Measurements from ENCODE around the gene PILRA. TPM values are rescaled to one million over a fixed set of nuclear protein-coding genes. Genes with fewer than 3 reads are reported as not detected.
A peak's percentile ranks its signal among the peaks of the same experiment; 100 is the strongest.
"Not testable (repeated sequence)": the region's sequence is repeated elsewhere in the genome, so short reads cannot be mapped to it uniquely, and the experiment has no call there.

Gene PILRA
- total RNA-seq, 1 donor from 2014 or later = 1.6 TPM

- H3K27me3 ChIP-seq (ENCODE audit: control insufficient read depth in 3 of 3, insufficient read depth in 3 of 3, low read length in 3 of 3) = no peaks in the 10 kb centered on the region
- no peaks in the 10 kb centered on the region for H3K9me3 ChIP-seq (ENCODE audit: control insufficient read depth in 3 of 3, low read length in 3 of 3)
- no peak overlapping the region for H3K9ac ChIP-seq (ENCODE audit: low read depth in 1 of 3, low read length in 3 of 3)
- peaks cover 23 to 32% (median 25%) of the 10 kb centered on the region in 3 donors for H3K4me1 ChIP-seq (ENCODE audit: control insufficient read depth in 3 of 3, insufficient read depth in 3 of 3, low read length in 3 of 3)
- H3K36me3 ChIP-seq (ENCODE audit: control insufficient read depth in 3 of 3, insufficient read depth in 3 of 3, low read length in 3 of 3) = peaks cover 15 to 23% (median 15%) of the 10 kb centered on the region in 3 donors
- H3K27ac ChIP-seq (ENCODE audit: low read depth, low read length) = peak overlapping the region; percentile 82
- H3K4me3 ChIP-seq (ENCODE audit: low read length in 3 of 3) = no peak overlapping the region
Observed at GRCh38 chr7:100437150-100438100, 64.1 kb downstream of the PILRA start.

GRCh38 chr7:100438172-100438571 is 64.9 kb downstream of the PILRA start:
- Histone ChIP-seq H3K9me3 (ENCODE audit: control insufficient read depth in 3 of 3, low read length in 3 of 3) (no peaks in the 10 kb centered on the region), H3K4me1 (ENCODE audit: control insufficient read depth in 3 of 3, insufficient read depth in 3 of 3, low read length in 3 of 3) (peaks cover 19 to 24% (median 19%) of the 10 kb centered on the region in 3 donors), H3K9ac (ENCODE audit: low read depth in 1 of 3, low read length in 3 of 3) (no peak overlapping the region), H3K4me3 (ENCODE audit: low read length in 3 of 3) (no peak overlapping the region), H3K27me3 (ENCODE audit: control insufficient read depth in 3 of 3, insufficient read depth in 3 of 3, low read length in 3 of 3) (no peaks in the 10 kb centered on the region), H3K36me3 (ENCODE audit: control insufficient read depth in 3 of 3, insufficient read depth in 3 of 3, low read length in 3 of 3) (peaks cover 9 to 15% (median 11%) of the 10 kb centered on the region in 3 donors), H3K27ac (ENCODE audit: low read depth, low read length) (no peak overlapping the region)

DNA sequence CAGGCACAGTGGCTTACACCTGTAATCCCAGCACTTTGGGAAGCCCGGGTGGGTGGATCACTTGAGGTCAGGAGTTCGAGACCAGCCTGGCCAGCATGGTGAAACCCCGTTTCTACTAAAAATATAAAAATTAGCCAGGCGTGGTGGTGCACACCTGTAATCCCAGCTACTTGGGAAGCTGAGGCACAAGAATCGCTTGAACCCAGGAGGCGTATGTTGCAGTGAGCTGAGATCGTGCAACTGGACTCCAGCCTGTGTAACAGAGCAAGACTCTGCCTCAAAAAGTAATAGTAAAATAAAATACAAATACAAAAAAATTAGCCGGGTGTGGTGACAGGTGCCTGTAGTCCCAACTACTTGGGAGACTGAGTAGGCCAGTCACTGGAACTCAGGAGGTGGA is 65.4 kb downstream of the PILRA start:
- not testable (repeated sequence) for H3K27ac ChIP-seq (ENCODE audit: low read depth, low read length); H3K9ac ChIP-seq (ENCODE audit: low read depth in 1 of 3, low read length in 3 of 3); H3K27me3 ChIP-seq (ENCODE audit: control insufficient read depth in 3 of 3, insufficient read depth in 3 of 3, low read length in 3 of 3); H3K9me3 ChIP-seq (ENCODE audit: control insufficient read depth in 3 of 3, low read length in 3 of 3); H3K36me3 ChIP-seq (ENCODE audit: control insufficient read depth in 3 of 3, insufficient read depth in 3 of 3, low read length in 3 of 3); H3K4me3 ChIP-seq (ENCODE audit: low read length in 3 of 3)
- peaks cover 16 to 22% (median 16%) of the 10 kb centered on the region in 3 donors for H3K4me1 ChIP-seq (ENCODE audit: control insufficient read depth in 3 of 3, insufficient read depth in 3 of 3, low read length in 3 of 3)

GRCh38 chr7:100439244-100439643 is 66.0 kb downstream of the PILRA start:
- not testable (repeated sequence) for H3K27ac ChIP-seq (ENCODE audit: low read depth, low read length); H3K27me3 ChIP-seq (ENCODE audit: control insufficient read depth in 3 of 3, insufficient read depth in 3 of 3, low read length in 3 of 3); H3K36me3 ChIP-seq (ENCODE audit: control insufficient read depth in 3 of 3, insufficient read depth in 3 of 3, low read length in 3 of 3); H3K9ac ChIP-seq (ENCODE audit: low read depth in 1 of 3, low read length in 3 of 3); H3K9me3 ChIP-seq (ENCODE audit: control insufficient read depth in 3 of 3, low read length in 3 of 3); H3K4me3 ChIP-seq (ENCODE audit: low read length in 3 of 3)
- peaks cover 14 to 20% (median 14%) of the 10 kb centered on the region in 3 donors for H3K4me1 ChIP-seq (ENCODE audit: control insufficient read depth in 3 of 3, insufficient read depth in 3 of 3, low read length in 3 of 3)

GRCh38 chr7:100441641-100442535 is 68.6 kb downstream of the PILRA start:
- Histone ChIP-seq H3K27ac (ENCODE audit: low read depth, low read length) (no peak overlapping the region), H3K4me1 (ENCODE audit: control insufficient read depth in 3 of 3, insufficient read depth in 3 of 3, low read length in 3 of 3) (peaks cover 3 to 17% (median 8%) of the 10 kb centered on the region in 3 donors), H3K4me3 (ENCODE audit: low read length in 3 of 3) (no peak overlapping the region), H3K9ac (ENCODE audit: low read depth in 1 of 3, low read length in 3 of 3) (no peak overlapping the region), H3K27me3 (ENCODE audit: control insufficient read depth in 3 of 3, insufficient read depth in 3 of 3, low read length in 3 of 3) (no peaks in the 10 kb centered on the region), H3K36me3 (ENCODE audit: control insufficient read depth in 3 of 3, insufficient read depth in 3 of 3, low read length in 3 of 3) (no peaks in the 10 kb centered on the region), H3K9me3 (ENCODE audit: control insufficient read depth in 3 of 3, low read length in 3 of 3) (no peaks in the 10 kb centered on the region)

DNA sequence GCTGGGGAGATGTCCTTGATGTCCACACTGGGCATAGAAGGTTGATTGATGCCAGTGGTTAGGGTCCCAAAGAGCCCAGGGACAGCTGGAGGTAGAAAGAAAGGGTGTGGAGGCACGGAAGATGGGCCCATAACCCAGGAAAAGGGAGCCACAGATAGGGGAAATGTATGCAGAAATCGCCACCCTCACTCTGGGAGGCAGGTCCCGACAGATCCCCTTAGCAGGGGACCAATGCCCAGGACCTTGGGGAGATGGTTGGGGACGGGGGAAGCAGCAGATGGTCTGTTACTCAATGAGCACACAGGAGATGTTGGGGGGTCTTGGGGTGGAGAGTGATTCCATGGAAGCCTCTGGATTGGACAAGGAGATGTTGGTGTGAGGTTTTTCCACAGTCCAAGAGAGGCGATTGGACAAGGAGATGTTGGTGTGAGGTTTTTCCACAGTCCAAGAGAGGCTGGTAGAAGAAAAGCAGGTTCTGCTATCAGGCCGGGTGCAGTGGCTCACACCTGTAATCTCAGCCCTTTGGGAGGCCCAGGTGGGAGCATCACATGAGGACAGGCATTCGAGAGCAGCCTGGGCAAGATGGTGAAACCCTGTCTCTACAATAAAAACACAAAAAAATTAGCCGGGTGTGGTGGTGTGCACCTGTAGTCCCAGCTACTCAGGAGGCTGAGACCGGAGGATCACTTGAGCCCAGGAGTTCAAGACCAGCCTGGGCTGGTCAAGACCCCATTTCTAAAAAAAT is 70.0 kb downstream of the PILRA start:
- Histone ChIP-seq H3K9ac (ENCODE audit: low read depth in 1 of 3, low read length in 3 of 3) (no peak overlapping the region), H3K36me3 (ENCODE audit: control insufficient read depth in 3 of 3, insufficient read depth in 3 of 3, low read length in 3 of 3) (no peaks in the 10 kb centered on the region), H3K27ac (ENCODE audit: low read depth, low read length) (no peak overlapping the region), H3K4me1 (ENCODE audit: control insufficient read depth in 3 of 3, insufficient read depth in 3 of 3, low read length in 3 of 3) (peaks cover 3 to 13% (median 8%) of the 10 kb centered on the region in 3 donors), H3K27me3 (ENCODE audit: control insufficient read depth in 3 of 3, insufficient read depth in 3 of 3, low read length in 3 of 3) (no peaks in the 10 kb centered on the region), H3K4me3 (ENCODE audit: low read length in 3 of 3) (no peak overlapping the region), H3K9me3 (ENCODE audit: control insufficient read depth in 3 of 3, low read length in 3 of 3) (no peaks in the 10 kb centered on the region)

DNA sequence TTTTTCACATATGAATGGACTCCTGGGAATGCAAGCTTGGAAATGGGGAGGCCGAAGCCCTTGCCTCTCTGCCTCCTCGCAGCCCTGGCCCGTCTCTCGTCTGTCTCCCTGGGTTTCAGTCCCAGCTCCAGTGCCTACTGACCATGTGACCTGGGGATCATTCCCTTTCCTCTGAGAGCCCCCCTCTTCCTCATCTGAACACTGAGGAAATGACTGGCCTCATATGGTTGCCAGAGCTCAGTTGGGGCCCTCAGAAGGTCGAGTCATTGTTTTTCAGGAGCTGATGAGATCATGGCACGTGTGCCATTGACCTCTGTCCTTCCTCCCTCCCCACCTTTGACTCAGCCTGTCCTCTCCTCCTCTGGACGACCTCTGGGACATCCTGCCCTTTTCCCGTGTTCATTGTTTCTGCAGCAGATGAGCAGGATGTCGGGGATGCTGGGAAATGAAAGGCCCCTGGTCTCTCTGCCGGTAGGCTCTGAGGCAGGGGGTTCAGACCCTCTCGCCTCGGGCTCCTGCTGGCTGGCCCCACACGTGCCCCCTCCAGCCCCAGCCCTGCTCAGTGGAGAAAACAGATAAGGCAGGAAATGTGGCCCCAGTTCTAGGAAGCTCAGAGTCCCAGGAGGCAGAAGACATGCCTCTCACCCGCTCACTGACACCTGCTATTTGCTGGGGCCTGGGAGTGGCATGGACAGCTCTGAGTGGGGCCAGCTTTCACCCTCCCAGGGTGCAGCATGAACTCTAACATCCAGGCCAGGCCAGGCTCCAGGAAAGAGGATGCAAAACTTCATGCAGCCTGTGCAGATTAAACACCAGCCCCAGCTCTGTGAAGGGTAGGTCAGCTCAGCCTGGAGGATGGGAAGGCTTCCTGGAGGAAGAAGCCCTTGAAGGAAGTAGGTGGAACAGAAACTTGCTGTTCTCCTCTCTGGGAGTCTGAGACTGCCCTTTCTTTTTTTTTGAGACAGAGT is 71.3 kb downstream of the PILRA start:
- no peaks in the 10 kb centered on the region for H3K36me3 ChIP-seq (ENCODE audit: control insufficient read depth in 3 of 3, insufficient read depth in 3 of 3, low read length in 3 of 3)
- peak overlapping the region in 1 of 3 donors; percentile 43 for H3K9ac ChIP-seq (ENCODE audit: low read depth in 1 of 3, low read length in 3 of 3)
- peaks cover 3 to 13% (median 8%) of the 10 kb centered on the region in 3 donors for H3K4me1 ChIP-seq (ENCODE audit: control insufficient read depth in 3 of 3, insufficient read depth in 3 of 3, low read length in 3 of 3)
- no peaks in the 10 kb centered on the region for H3K27me3 ChIP-seq (ENCODE audit: control insufficient read depth in 3 of 3, insufficient read depth in 3 of 3, low read length in 3 of 3)
- no peak overlapping the region for H3K4me3 ChIP-seq (ENCODE audit: low read length in 3 of 3)
- no peaks in the 10 kb centered on the region for H3K9me3 ChIP-seq (ENCODE audit: control insufficient read depth in 3 of 3, low read length in 3 of 3)
- peak overlapping the region; percentile 73 for H3K27ac ChIP-seq (ENCODE audit: low read depth, low read length)

DNA sequence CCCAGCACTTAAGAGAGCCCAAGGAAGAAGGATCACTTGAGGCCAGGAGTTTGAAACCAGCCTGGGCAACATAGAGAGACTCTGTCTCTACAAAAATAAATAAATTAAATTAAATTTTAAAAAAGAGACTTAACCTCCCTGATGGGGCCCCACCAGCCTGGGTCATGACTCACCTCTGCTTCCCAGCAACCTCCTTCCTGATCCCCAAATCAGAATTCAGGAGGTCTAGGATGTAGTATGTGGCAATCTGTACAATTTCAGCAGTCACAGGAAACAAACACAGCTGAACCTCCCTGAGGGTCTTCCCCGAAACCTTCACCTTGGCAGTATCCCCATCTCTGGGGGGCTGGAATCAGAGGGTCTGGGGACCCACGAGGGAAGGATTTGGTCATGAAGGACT is 72.8 kb downstream of the PILRA start:
- Histone ChIP-seq H3K9ac (ENCODE audit: low read depth in 1 of 3, low read length in 3 of 3) (no peak overlapping the region), H3K4me1 (ENCODE audit: control insufficient read depth in 3 of 3, insufficient read depth in 3 of 3, low read length in 3 of 3) (peaks cover 8 to 13% (median 10%) of the 10 kb centered on the region in 3 donors), H3K27me3 (ENCODE audit: control insufficient read depth in 3 of 3, insufficient read depth in 3 of 3, low read length in 3 of 3) (no peaks in the 10 kb centered on the region), H3K27ac (ENCODE audit: low read depth, low read length) (no peak overlapping the region), H3K9me3 (ENCODE audit: control insufficient read depth in 3 of 3, low read length in 3 of 3) (no peaks in the 10 kb centered on the region), H3K36me3 (ENCODE audit: control insufficient read depth in 3 of 3, insufficient read depth in 3 of 3, low read length in 3 of 3) (no peaks in the 10 kb centered on the region), H3K4me3 (ENCODE audit: low read length in 3 of 3) (no peak overlapping the region)

DNA sequence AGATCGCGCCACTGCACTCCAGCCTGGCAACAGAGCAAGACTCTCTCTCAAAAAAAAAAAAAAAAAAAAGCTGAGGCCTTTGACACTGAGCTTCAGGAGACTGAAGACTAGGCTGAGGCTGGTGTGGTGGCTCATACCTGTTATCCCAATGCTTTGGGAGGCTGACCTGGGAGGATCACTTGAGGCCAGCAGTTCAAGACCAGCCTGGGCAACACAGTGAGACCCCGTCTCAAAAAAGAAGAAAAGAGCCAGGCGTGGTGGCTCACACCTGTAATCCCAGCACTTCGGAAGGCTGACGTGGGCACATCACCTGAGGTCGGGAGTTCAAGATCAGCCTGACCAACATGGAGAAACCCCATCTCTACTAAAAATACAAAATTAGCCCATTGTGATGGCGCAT is 74.1 kb downstream of the PILRA start:
- not testable (repeated sequence) for H3K4me3 ChIP-seq (ENCODE audit: low read length in 3 of 3); H3K9ac ChIP-seq (ENCODE audit: low read depth in 1 of 3, low read length in 3 of 3); H3K36me3 ChIP-seq (ENCODE audit: control insufficient read depth in 3 of 3, insufficient read depth in 3 of 3, low read length in 3 of 3); H3K9me3 ChIP-seq (ENCODE audit: control insufficient read depth in 3 of 3, low read length in 3 of 3); H3K27ac ChIP-seq (ENCODE audit: low read depth, low read length); H3K27me3 ChIP-seq (ENCODE audit: control insufficient read depth in 3 of 3, insufficient read depth in 3 of 3, low read length in 3 of 3)
- H3K4me1 ChIP-seq (ENCODE audit: control insufficient read depth in 3 of 3, insufficient read depth in 3 of 3, low read length in 3 of 3) = peaks cover 8 to 13% (median 10%) of the 10 kb centered on the region in 3 donors
